Natural killer cell (primary cell): ENCODE measurements around the gene NRIP3. TPM values are rescaled to one million over a fixed set of nuclear protein-coding genes. Genes with fewer than 3 reads are reported as not detected.

Source experiments
- ATAC-seq, 3 donors: fragments of 150-1000 bp in 2 of 3; fragments of 200-7000 bp in 1 of 3; cut with Tn5 transposase; 1 replicate in 1 of 3; 2 replicates in 2 of 3; pipeline ENCODE4 v1.10.0; 2021; ENCODE audit warnings: mild to moderate bottlenecking in 2 of 3, moderate library complexity in 2 of 3
- DNase-seq, 2 donors: peaks; one replicate each; pipeline versions ENCODE4 v3.0.0 to v3.0.0-alpha.2; 2013 to 2021; ENCODE audit warnings: mixed read lengths in 1 of 2
- H3K27ac ChIP-seq: one replicate; pipeline ENCODE4 v1.5.1; 2013; ENCODE audit warnings: mild to moderate bottlenecking, low read length
- H3K27me3 ChIP-seq: one replicate; pipeline ENCODE4 v1.6.1; 2013; ENCODE audit warnings: low read length; ENCODE audit not compliant: control insufficient read depth, insufficient read depth
- H3K36me3 ChIP-seq: one replicate; pipeline ENCODE4 v1.6.1; 2013; ENCODE audit warnings: low read length; ENCODE audit not compliant: control insufficient read depth, insufficient read depth
- H3K4me1 ChIP-seq: one replicate; pipeline ENCODE4 v1.6.1; 2013; ENCODE audit warnings: low read length; ENCODE audit not compliant: control insufficient read depth, insufficient read depth
- H3K4me3 ChIP-seq: one replicate; pipeline ENCODE4 v1.5.1; 2013; ENCODE audit warnings: low read length
- H3K9me3 ChIP-seq: one replicate; pipeline ENCODE4 v1.6.1; 2013; ENCODE audit warnings: low read length; ENCODE audit not compliant: control insufficient read depth, insufficient read depth
- H3K27ac Mint-ChIP-seq, 2 donors: one replicate each; pipeline ENCODE4 v1.8.0; 2022; ENCODE audit warnings: mild to moderate bottlenecking in 2 of 2, mixed read lengths in 2 of 2, moderate library complexity in 1 of 2
- H3K27me3 Mint-ChIP-seq, 2 donors: one replicate each; pipeline ENCODE4 v1.8.0; 2022; ENCODE audit warnings: low read depth in 2 of 2, mixed read lengths in 2 of 2
- H3K36me3 Mint-ChIP-seq: one replicate; pipeline ENCODE4 v1.8.0; 2022; ENCODE audit warnings: mixed read lengths
- H3K4me1 Mint-ChIP-seq, 2 donors: one replicate each; pipeline ENCODE4 v1.8.0; 2022; ENCODE audit warnings: mixed read lengths in 2 of 2
- H3K4me3 Mint-ChIP-seq: one replicate; pipeline ENCODE4 v1.8.0; 2022; ENCODE audit warnings: mild to moderate bottlenecking, moderate library complexity, mixed read lengths
- H3K9me3 Mint-ChIP-seq, 2 donors: one replicate each; pipeline ENCODE4 v1.8.0; 2022; ENCODE audit warnings: mixed read lengths in 2 of 2
- WGBS: methylation state at CpG from one replicate; pipeline ENCODE4 v1.1.7; 2013; ENCODE audit warnings: missing lambda C conversion rate; ENCODE audit not compliant: insufficient coverage; 5-methylcytosine and 5-hydroxymethylcytosine counted together
- intact Hi-C: fragments of 100-400 bp; cut with micrococcal nuclease; formaldehyde crosslinking; loops from one replicate; pipeline ENCODE4 v1.14.2; 2022
- total RNA-seq, 4 donors: library from RNA; stranded (reverse); fragments of 120-200 nt in 1 of 4; gene quantifications; one replicate each; pipeline versions ENCODE4 v1.2.3 to v1.2.4, GENCODE V29; 2013 to 2022
- TF ChIP-seq, protein P1 (sequence below): fragments of 200-600 bp; IDR thresholded peaks from one replicate; pipeline ENCODE4 v1.8.0; 2022; ENCODE audit warnings: antibody characterized with exemption

NRIP3 gene
- total RNA-seq, 3 donors from 2014 or later (not counting 1 experiment from before 2014, with no cell fraction given): 2.3 to 6.1 (median 4.6) TPM

DNA sequence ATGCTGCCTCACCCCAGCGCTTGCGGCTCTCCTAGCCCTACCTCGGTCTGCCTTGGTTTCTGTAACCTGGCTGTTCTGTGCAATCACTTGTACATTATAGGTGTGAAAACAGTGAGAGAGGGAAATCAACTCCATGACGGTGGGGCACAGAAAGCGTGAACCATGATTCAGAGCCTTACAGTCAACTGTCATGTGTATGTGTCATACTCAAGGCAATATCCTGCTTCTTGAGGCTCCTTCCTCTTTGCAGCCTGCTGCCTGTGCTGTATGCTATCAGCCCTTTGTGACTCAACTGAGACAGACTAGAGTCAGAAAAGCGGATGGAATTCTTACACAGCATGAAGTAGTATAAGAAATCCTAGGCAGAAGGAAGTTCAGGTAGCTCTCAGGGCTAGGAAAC, 2.1 kb downstream of the NRIP3 start:
- H3K4me1 Mint-ChIP-seq: peaks cover 6 to 18% of the 10 kb centered on the region in 2 donors
- TF ChIP-seq, protein P1, sequence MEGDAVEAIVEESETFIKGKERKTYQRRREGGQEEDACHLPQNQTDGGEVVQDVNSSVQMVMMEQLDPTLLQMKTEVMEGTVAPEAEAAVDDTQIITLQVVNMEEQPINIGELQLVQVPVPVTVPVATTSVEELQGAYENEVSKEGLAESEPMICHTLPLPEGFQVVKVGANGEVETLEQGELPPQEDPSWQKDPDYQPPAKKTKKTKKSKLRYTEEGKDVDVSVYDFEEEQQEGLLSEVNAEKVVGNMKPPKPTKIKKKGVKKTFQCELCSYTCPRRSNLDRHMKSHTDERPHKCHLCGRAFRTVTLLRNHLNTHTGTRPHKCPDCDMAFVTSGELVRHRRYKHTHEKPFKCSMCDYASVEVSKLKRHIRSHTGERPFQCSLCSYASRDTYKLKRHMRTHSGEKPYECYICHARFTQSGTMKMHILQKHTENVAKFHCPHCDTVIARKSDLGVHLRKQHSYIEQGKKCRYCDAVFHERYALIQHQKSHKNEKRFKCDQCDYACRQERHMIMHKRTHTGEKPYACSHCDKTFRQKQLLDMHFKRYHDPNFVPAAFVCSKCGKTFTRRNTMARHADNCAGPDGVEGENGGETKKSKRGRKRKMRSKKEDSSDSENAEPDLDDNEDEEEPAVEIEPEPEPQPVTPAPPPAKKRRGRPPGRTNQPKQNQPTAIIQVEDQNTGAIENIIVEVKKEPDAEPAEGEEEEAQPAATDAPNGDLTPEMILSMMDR: no peak
- Histone ChIP-seq H3K36me3 (no peaks in the 10 kb centered on the region), H3K27me3 (peaks cover 32% of the 10 kb centered on the region), H3K4me3 (no peak overlapping the region), H3K4me1 (peaks cover 13% of the 10 kb centered on the region), H3K9me3 (no peaks in the 10 kb centered on the region), H3K27ac (no peak overlapping the region)
- 47% methylated on average over 6 of the region's 6 CpGs for WGBS
- DNase-seq (peak; percentile 23 to 29), ATAC-seq (peak; percentile 16 to 61 (median 55))
- no peak overlapping the region for H3K27ac Mint-ChIP-seq
- H3K9me3 Mint-ChIP-seq: no peaks in the 10 kb centered on the region
- H3K4me3 Mint-ChIP-seq: no peak overlapping the region
- intact Hi-C loops: loop anchor here (2.0 to 5.0 kb wide), 3 partner anchors 37 to 756 kb away; partner anchors contain the start of gene TMEM9B
- no peaks in the 10 kb centered on the region for H3K36me3 Mint-ChIP-seq
- H3K27me3 Mint-ChIP-seq: peaks cover 30 to 38% of the 10 kb centered on the region in 2 donors

DNA sequence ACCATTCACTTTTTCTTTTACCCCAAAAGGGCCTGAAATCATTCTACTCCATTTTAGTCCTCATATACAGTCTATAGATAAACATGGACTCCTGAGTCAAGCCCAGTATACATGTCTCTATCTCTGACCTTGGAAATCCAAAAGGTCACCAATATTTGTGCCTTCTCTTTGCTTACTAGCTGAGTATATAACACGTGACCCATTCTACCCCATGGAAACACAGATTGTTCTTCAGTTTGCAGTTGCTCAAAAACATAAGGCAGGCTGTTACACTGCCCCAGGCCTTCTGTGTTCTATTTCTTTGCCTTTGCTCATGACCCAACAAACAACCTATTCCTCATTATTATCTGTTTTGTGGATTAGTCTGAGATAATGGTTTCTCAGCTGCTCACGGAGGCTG, 5.8 kb downstream of the NRIP3 start:
- ATAC-seq (no peak), DNase-seq (no peak)
- Histone ChIP-seq H3K27ac (no peak overlapping the region), H3K4me3 (no peak overlapping the region), H3K9me3 (no peaks in the 10 kb centered on the region), H3K36me3 (no peaks in the 10 kb centered on the region), H3K4me1 (peaks cover 6% of the 10 kb centered on the region), H3K27me3 (peaks cover 22% of the 10 kb centered on the region)
- intact Hi-C loops: no loop called here
- Mint-ChIP-seq H3K4me3 (no peak overlapping the region), H3K27ac (no peak overlapping the region), H3K9me3 (no peaks in the 10 kb centered on the region), H3K27me3 (peaks cover 17 to 22% of the 10 kb centered on the region in 2 donors), H3K4me1 (peaks cover 2 to 4% of the 10 kb centered on the region in 2 donors), H3K36me3 (no peaks in the 10 kb centered on the region)
- WGBS: 92% methylated on average over 2 of the region's 2 CpGs
- TF ChIP-seq, protein P1: no peak

DNA sequence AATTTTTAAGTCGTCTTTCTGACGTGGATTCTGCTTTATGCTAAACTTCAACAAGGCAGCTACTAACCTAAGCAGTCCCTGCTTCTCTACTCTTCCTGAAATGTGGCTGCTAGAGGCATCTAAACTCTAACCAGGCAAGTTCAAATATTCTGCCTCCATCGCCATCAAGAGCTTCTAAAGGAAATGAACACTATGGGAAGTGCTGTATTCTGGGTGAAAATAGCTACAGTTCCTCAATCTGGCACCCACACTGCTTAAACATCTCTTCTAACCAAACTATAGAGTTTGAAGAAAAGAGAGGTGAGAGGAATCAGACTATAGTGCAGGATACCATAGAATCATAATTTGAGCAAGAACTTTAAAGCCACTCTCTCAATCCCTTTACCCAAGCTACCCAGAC, 6.3 kb downstream of the NRIP3 start:
- no peak for DNase-seq
- H3K4me1 Mint-ChIP-seq: no peaks in the 10 kb centered on the region
- H3K4me3 ChIP-seq: no peak overlapping the region
- intact Hi-C loops: no loop called here
- H3K36me3 ChIP-seq: no peaks in the 10 kb centered on the region
- no peaks in the 10 kb centered on the region for H3K9me3 Mint-ChIP-seq
- H3K27me3 Mint-ChIP-seq: peaks cover 17 to 22% of the 10 kb centered on the region in 2 donors
- H3K4me3 Mint-ChIP-seq: no peak overlapping the region
- TF ChIP-seq, protein P1: no peak
- H3K27ac ChIP-seq: no peak overlapping the region
- no peak for ATAC-seq
- H3K27ac Mint-ChIP-seq: no peak overlapping the region
- H3K36me3 Mint-ChIP-seq: no peaks in the 10 kb centered on the region
- no peaks in the 10 kb centered on the region for H3K9me3 ChIP-seq
- peaks cover 18% of the 10 kb centered on the region for H3K27me3 ChIP-seq
- WGBS: 82% methylated on average over 2 of the region's 3 CpGs
- H3K4me1 ChIP-seq: peaks cover 2% of the 10 kb centered on the region

DNA sequence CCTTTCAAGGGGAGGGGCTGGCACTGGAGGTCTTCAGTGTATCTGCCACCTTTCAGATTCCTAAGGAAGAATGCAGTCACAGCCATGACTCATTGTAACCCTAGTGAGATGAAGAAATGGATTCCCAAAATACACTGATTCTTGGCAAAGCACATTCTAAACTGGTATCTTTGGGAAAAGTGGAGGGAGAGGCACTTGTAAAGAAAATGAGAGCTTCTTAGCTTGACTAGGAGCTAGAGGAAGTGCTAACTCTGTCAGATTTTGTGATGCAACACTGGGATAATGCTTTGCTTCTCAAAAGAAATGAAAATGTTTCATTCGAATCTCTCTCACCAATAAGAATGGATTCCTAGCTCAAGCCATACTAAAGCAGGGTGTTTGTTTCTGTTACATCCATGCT, 14.3 kb downstream of the NRIP3 start:
- Mint-ChIP-seq H3K36me3 (no peaks in the 10 kb centered on the region), H3K27ac (peak overlapping the region in 1 of 2 donors; percentile 61), H3K27me3 (peaks cover 3 to 7% of the 10 kb centered on the region in 2 donors), H3K9me3 (no peaks in the 10 kb centered on the region), H3K4me1 (peaks cover 0 to 25% of the 10 kb centered on the region in 2 donors), H3K4me3 (no peak overlapping the region)
- Histone ChIP-seq H3K27me3 (no peaks in the 10 kb centered on the region), H3K36me3 (no peaks in the 10 kb centered on the region), H3K9me3 (no peaks in the 10 kb centered on the region), H3K4me1 (no peaks in the 10 kb centered on the region), H3K4me3 (no peak overlapping the region), H3K27ac (no peak overlapping the region)
- TF ChIP-seq, protein P1: no peak
- DNase-seq: no peak
- intact Hi-C loops: no loop called here
- ATAC-seq: no peak
- 100% methylated on average over 1 of the region's 1 CpG for WGBS
